K562 (cell line): ENCODE data around the gene BRINP1. TPM values are rescaled to one million over a fixed set of nuclear protein-coding genes. Genes with fewer than 3 reads are reported as not detected.

ENCODE experiments used
- ATAC-seq: fragments of 200-7000 bp; cut with Tn5 transposase; 3 replicates; pipeline ENCODE4 v1.9.1; 2020; ENCODE audit warnings: moderate library complexity
- BruUV-seq: library from RNA; stranded (reverse); fragments of 400-500 nt; replicated peaks from 2 replicates; lab custom pipeline; 2021; lab: Mats Ljungman, UMichigan
- CTCF ChIA-PET: fragments of 300-600 bp; formaldehyde crosslinking; extraction: SDS; loops from one replicate; lab custom pipeline; 2021; ENCODE audit warnings: low intra/inter-chr PET ratio; lab: Yijun Ruan, JAX
- POLR2A ChIA-PET: fragments of 300-600, 350-650 bp; sonication (Branson Sonifier 250); formaldehyde crosslinking; extraction: SDS; loops from one replicate; lab custom pipeline; 2021; ENCODE audit warnings: antibody characterized with exemption, inconsistent platforms; lab: Yijun Ruan, JAX
- DNase-seq, 4 experiments: peaks; one replicate each; pipeline versions ENCODE4 v3.0.0 to v3.0.0-alpha.2; 2011 to 2018; ENCODE audit warnings: low spot score in 3 of 4, mixed read lengths in 3 of 4; ENCODE audit errors: extremely low read depth in 1 of 4
- FAIRE-seq: peaks from 2 replicates; lab custom pipeline; 2011; peaks lifted over from hg19 to GRCh38; lab: Jason Lieb, UNC
- H2AFZ ChIP-seq: 2 replicates; pipeline ENCODE4 v1.6.0; 2011; ENCODE audit warnings: low read depth, low read length, control low read depth, inconsistent platforms
- H3K27ac ChIP-seq: fragments of 200-600 bp; 3 replicates; pipeline ENCODE4 v1.8.0; 2011; ENCODE audit warnings: low read depth, mild to moderate bottlenecking, control low read depth, inconsistent platforms, low read length, moderate library complexity, mixed read lengths; ENCODE audit errors: extremely low read depth
- H3K27me3 ChIP-seq, 2 experiments: fragments of 300-600 bp in 1 of 2; 2 replicates in 1 of 2; 3 replicates in 1 of 2; pipeline versions ENCODE4 v1.6.0 to v1.8.0; 2011; ENCODE audit warnings: inconsistent platforms in 2 of 2, low read length in 2 of 2, mild to moderate bottlenecking in 1 of 2, mixed read lengths in 1 of 2, moderate library complexity in 1 of 2; ENCODE audit not compliant: control insufficient read depth in 2 of 2, insufficient read depth in 2 of 2
- H3K36me3 ChIP-seq: fragments of 300-600 bp; 3 replicates; pipeline ENCODE4 v1.8.0; 2011; ENCODE audit warnings: mild to moderate bottlenecking, low read length, inconsistent platforms; ENCODE audit not compliant: control insufficient read depth, insufficient read depth
- H3K4me1 ChIP-seq, 2 experiments: fragments of 200-600 bp in 1 of 2; replicated peaks in 1 of 2; 2 replicates in 1 of 2; 3 replicates in 1 of 2; pipeline versions ENCODE4 v1.5.1 to v1.8.0; 2011; ENCODE audit warnings: inconsistent platforms in 2 of 2, low read length in 2 of 2, mild to moderate bottlenecking in 1 of 2, mixed read lengths in 1 of 2, moderate library complexity in 1 of 2; ENCODE audit not compliant: control insufficient read depth in 2 of 2, insufficient read depth in 2 of 2
- H3K4me2 ChIP-seq: 2 replicates; pipeline ENCODE4 v1.6.1; 2011; ENCODE audit warnings: low read length, control low read depth, inconsistent platforms, mixed read lengths; ENCODE audit not compliant: insufficient read depth
- H3K4me3 ChIP-seq: fragments of 200-600 bp; sonication (generic), shearing (Covaris generic); 2 replicates; pipeline ENCODE4 v1.5.1; 2016; ENCODE audit warnings: control low read depth, inconsistent platforms
- H3K79me2 ChIP-seq: fragments of 200-600 bp; 3 replicates; pipeline ENCODE4 v1.8.0; 2011; ENCODE audit warnings: low read length, inconsistent platforms; ENCODE audit not compliant: control insufficient read depth, insufficient read depth
- H3K9ac ChIP-seq, 2 experiments: 2 replicates each; pipeline versions ENCODE4 v1.6.0 to v1.6.1; 2011; ENCODE audit warnings: low read depth in 2 of 2, low read length in 2 of 2, control low read depth in 1 of 2, inconsistent platforms in 1 of 2, mild to moderate bottlenecking in 1 of 2, mixed read lengths in 1 of 2; ENCODE audit not compliant: insufficient read depth in 1 of 2
- H3K9me1 ChIP-seq: one replicate; pipeline ENCODE4 v1.6.0; 2011; ENCODE audit warnings: inconsistent platforms, mild to moderate bottlenecking, low read length, moderate library complexity; ENCODE audit not compliant: control insufficient read depth, insufficient read depth
- H3K9me3 ChIP-seq: replicated peaks from 2 replicates; pipeline ENCODE4 v1.5.1; 2011; ENCODE audit warnings: low read depth, low read length, inconsistent platforms; ENCODE audit not compliant: control insufficient read depth, insufficient read depth
- H4K20me1 ChIP-seq: replicated peaks from 2 replicates; pipeline ENCODE4 v1.6.1; 2011; ENCODE audit warnings: low read length, inconsistent platforms, mixed read lengths; ENCODE audit not compliant: control insufficient read depth, insufficient read depth
- CREB1 ChIP-seq, 2 experiments: sonication (generic) in 1 of 2; formaldehyde crosslinking in 1 of 2; IDR thresholded peaks; 2 replicates each; pipeline versions ENCODE4 v1.6.1 to v1.8.0; 2012 to 2022; ENCODE audit warnings: inconsistent platforms in 1 of 2, mild to moderate bottlenecking in 1 of 2, missing genetic modification reagents in 1 of 2, moderate library complexity in 1 of 2
- EP300 ChIP-seq: IDR thresholded peaks from 2 replicates; pipeline ENCODE4 v1.6.1; 2012; ENCODE audit warnings: low read length, improper control_type of control experiment
- MTA2 ChIP-seq: fragments of 450-650 bp; IDR thresholded peaks from 2 replicates; pipeline ENCODE4 v1.6.1; 2016; ENCODE audit warnings: low read depth
- MTA3 ChIP-seq: fragments of 450-650 bp; formaldehyde crosslinking; IDR thresholded peaks from 2 replicates; pipeline ENCODE4 v1.6.1; 2017; ENCODE audit warnings: mild to moderate bottlenecking, borderline replicate concordance
- NCOA1 ChIP-seq: fragments of 450-650 bp; IDR thresholded peaks from 2 replicates; pipeline ENCODE4 v1.6.1; 2016; ENCODE audit warnings: low read depth
- NCOA4 ChIP-seq: fragments of 450-650 bp; IDR thresholded peaks from 2 replicates; pipeline ENCODE4 v1.6.1; 2018; ENCODE audit warnings: mild to moderate bottlenecking; ENCODE audit not compliant: partially characterized antibody
- NCOR1 ChIP-seq: fragments of 450-650 bp; IDR thresholded peaks from 2 replicates; pipeline ENCODE4 v1.6.1; 2016; ENCODE audit warnings: mild to moderate bottlenecking, moderate library complexity
- NUFIP1 ChIP-seq: fragments of 450-650 bp; IDR thresholded peaks from 2 replicates; pipeline ENCODE4 v1.6.1; 2018; ENCODE audit not compliant: partially characterized antibody
- PCBP1 ChIP-seq: fragments of 200-400 bp; formaldehyde crosslinking; IDR thresholded peaks from 2 replicates; pipeline ENCODE4 v1.6.1; 2018; ENCODE audit warnings: mild to moderate bottlenecking, low read depth, low read length; ENCODE audit not compliant: poor library complexity, severe bottlenecking
- PPARD ChIP-seq: fragments of 250-450 bp; sonication (Bioruptor Pico); IDR thresholded peaks from 2 replicates; pipeline ENCODE4 v1.8.0; 2022; ENCODE audit warnings: inconsistent platforms, mild to moderate bottlenecking, moderate library complexity
- PTTG1 ChIP-seq: fragments of 450-650 bp; IDR thresholded peaks from 2 replicates; pipeline ENCODE4 v1.6.1; 2016; ENCODE audit warnings: low read depth, mild to moderate bottlenecking, missing genetic modification characterization, missing compliant biosample characterization
- SNRNP70 ChIP-seq: fragments of 200-400 bp; formaldehyde crosslinking; optimal IDR thresholded peaks from 2 replicates; pipeline ENCODE3; 2017; ENCODE audit warnings: low read depth, low read length
- ZNF121 ChIP-seq: sonication (generic); formaldehyde crosslinking; conservative IDR thresholded peaks from 2 replicates; pipeline ENCODE4 v1.8.0; 2022; ENCODE audit warnings: missing genetic modification reagents
- ZNF316 ChIP-seq: fragments of 450-650 bp; IDR thresholded peaks from 2 replicates; pipeline ENCODE4 v1.6.1; 2016
- WGBS: fragments of 100-300 bp; shearing (Covaris generic); methylation state at CpG from one replicate; pipeline ENCODE4 v1.1.6; 2016; ENCODE audit warnings: low coverage, mixed read lengths; ENCODE audit not compliant: insufficient coverage; ENCODE audit errors: missing lambda C conversion rate; 5-methylcytosine and 5-hydroxymethylcytosine counted together
- in situ Hi-C: fragments of 300-500 bp; cut with MboI; formaldehyde crosslinking; loops from 4 replicates; pipeline ENCODE4 v1.15.0; 2018; ENCODE audit warnings: inconsistent platforms, mixed read lengths
- intact Hi-C: fragments of 100-400 bp; cut with micrococcal nuclease; formaldehyde crosslinking; loops from 2 replicates; pipeline ENCODE4 v1.14.2; 2022
- polyA plus RNA-seq, 8 experiments: library from polyadenylated mRNA; depleted of rRNA in 4 of 8; stranded (reverse) in 5 of 8; unstranded in 3 of 8; fragments of >200 nt; fragmentation: Nextera tagmentation in 2 of 8; fragmentation: Illumina TruSeq in 1 of 8; extraction: Ambion mirVana in 2 of 8; extraction: Trizol in 1 of 8; gene quantifications; 2 replicates each; pipeline versions ENCODE4 v1.2.1 to v1.2.3, GENCODE V29; 2011 to 2014; ENCODE audit warnings: inconsistent platforms in 1 of 8, missing spikeins in 1 of 8
- total RNA-seq, 7 experiments: library from RNA; depleted of rRNA in 6 of 7; stranded (reverse); fragments of >200 nt in 6 of 7; fragmentation: Illumina TruSeq in 2 of 7; extraction: Trizol in 2 of 7; gene quantifications; 2 replicates each; pipeline versions ENCODE4 v1.2.1 to v1.2.3, GENCODE V29; 2011 to 2021; ENCODE audit warnings: low replicate concordance in 1 of 7
- TF ChIP-seq, protein P1 (sequence below), 2 experiments: IDR thresholded peaks in 1 of 2; conservative IDR thresholded peaks in 1 of 2; 2 replicates each; pipeline ENCODE4 v1.6.1; 2016; ENCODE audit warnings: low read depth in 2 of 2, mild to moderate bottlenecking in 1 of 2, missing compliant biosample characterization in 1 of 2, missing genetic modification characterization in 1 of 2, moderate library complexity in 1 of 2
- TF ChIP-seq, protein P2 (sequence below), 2 experiments: IDR thresholded peaks; 2 replicates each; pipeline ENCODE4 v1.6.1; 2011; ENCODE audit warnings: borderline replicate concordance in 1 of 2, control low read depth in 1 of 2, low read depth in 1 of 2, low read length in 1 of 2, mild to moderate bottlenecking in 1 of 2, mixed read lengths in 1 of 2, moderate library complexity in 1 of 2; ENCODE audit not compliant: insufficient read depth in 1 of 2, insufficient read length in 1 of 2, poor library complexity in 1 of 2, severe bottlenecking in 1 of 2; ENCODE audit errors: extremely low read depth in 1 of 2

Gene BRINP1
- total and polyA plus RNA-seq, 9 of the 15 experiments (the other 6 are each of a cell fraction or from before 2014, with no cell fraction given): not detected

DNA sequence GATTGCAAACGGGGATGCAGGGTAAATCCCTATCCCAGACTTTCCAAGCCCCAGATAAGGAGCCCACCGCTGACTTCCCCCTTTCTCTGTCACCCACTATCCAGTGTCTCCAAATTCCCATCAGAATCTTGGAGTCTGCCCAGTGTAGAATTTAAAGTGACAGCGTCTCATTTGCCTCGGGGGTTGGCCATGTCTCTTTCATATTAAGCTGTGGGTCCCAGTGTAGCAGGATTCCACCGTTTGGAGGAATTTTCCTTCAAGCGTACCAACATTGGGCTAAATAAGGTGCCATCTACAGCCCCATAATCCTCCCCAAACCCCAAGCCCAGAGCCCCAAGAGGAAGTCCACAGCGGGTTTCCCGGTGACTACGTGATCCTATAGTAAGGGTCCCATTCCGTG lies 1.1 kb downstream of the BRINP1 start (continued):
- TF ChIP-seq, protein P1, sequence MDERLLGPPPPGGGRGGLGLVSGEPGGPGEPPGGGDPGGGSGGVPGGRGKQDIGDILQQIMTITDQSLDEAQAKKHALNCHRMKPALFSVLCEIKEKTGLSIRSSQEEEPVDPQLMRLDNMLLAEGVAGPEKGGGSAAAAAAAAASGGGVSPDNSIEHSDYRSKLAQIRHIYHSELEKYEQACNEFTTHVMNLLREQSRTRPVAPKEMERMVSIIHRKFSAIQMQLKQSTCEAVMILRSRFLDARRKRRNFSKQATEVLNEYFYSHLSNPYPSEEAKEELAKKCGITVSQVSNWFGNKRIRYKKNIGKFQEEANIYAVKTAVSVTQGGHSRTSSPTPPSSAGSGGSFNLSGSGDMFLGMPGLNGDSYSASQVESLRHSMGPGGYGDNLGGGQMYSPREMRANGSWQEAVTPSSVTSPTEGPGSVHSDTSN (CRISPR knock-in tag; IDR thresholded peaks at IDR 0.05; ENCODE audit: low read depth): no peak
- TF ChIP-seq, protein P1 (tag; conservative IDR thresholded peaks at IDR 0.05; ENCODE audit: low read depth): no peak
- TF ChIP-seq MTA2: no peak
- no peak for TF ChIP-seq CREB1 (IDR thresholded peaks at IDR 0.05)
- TF ChIP-seq CREB1 (CRISPR knock-in tag; IDR thresholded peaks at IDR 0.05): no peak
- TF ChIP-seq NUFIP1: no peak
- TF ChIP-seq EP300: no peak
- TF ChIP-seq NCOA4: no peak
- no peak for TF ChIP-seq ZNF121 (CRISPR knock-in tag)
- no peak for TF ChIP-seq PPARD (CRISPR knock-in tag)
- TF ChIP-seq, all 486 proteins: peak for 0

DNA sequence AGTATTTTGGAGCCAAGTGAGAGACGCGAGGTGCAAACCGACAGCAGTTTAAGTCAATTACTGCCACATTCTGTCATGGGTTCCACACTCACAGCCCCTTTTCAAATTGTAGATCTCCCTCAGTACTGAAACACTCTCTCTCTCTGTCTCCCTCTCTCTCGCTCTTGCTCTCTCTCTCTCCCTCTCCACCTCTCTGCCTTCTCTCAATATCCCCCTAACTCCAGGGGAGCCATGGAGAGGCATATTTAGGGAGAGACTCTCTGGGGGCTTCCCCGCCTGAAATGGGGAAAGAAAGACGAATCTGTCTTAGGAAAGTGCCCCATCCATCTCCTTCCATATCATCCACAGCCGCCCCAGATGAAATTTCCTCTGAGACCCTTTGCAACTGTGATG lies 1.6 kb downstream of the BRINP1 start:
- Histone ChIP-seq H3K4me2 (no peak overlapping the region), H3K9ac (no peak overlapping the region), H3K4me3 (no peak overlapping the region), H3K27ac (no peak overlapping the region), H3K27me3 (no peaks in the 10 kb centered on the region), H2AFZ (no peak overlapping the region), H3K9me3 (no peaks in the 10 kb centered on the region), H3K36me3 (no peaks in the 10 kb centered on the region), H3K4me1 (no peaks in the 10 kb centered on the region), H3K79me2 (no peaks in the 10 kb centered on the region), H3K9me1 (no peaks in the 10 kb centered on the region), H4K20me1 (no peaks in the 10 kb centered on the region)
- DNase-seq: no peak
- intact Hi-C loops (loop anchor here (10.0 kb wide), 1 partner anchor 1723 kb away; no protein-coding TSS in a partner anchor), in situ Hi-C loops (no loop called here)
- 0% methylated on average over 6 of the region's 7 CpGs for WGBS
- CTCF ChIA-PET: no interaction called here
- no peak for FAIRE-seq
- ATAC-seq: no peak
- POLR2A ChIA-PET: no interaction called here
- no TSS peak for BruUV-seq
- TF ChIP-seq NCOA1 (no peak), ZNF316 (no peak), MTA3 (no peak), NCOR1 (no peak), SNRNP70 (no peak), PCBP1 (no peak), PTTG1 (tag) (no peak)
- TF ChIP-seq, protein P2, sequence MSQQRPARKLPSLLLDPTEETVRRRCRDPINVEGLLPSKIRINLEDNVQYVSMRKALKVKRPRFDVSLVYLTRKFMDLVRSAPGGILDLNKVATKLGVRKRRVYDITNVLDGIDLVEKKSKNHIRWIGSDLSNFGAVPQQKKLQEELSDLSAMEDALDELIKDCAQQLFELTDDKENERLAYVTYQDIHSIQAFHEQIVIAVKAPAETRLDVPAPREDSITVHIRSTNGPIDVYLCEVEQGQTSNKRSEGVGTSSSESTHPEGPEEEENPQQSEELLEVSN (IDR thresholded peaks at IDR 0.05; ENCODE audit: borderline replicate concordance in 1 of 2, extremely low read depth in 1 of 2, insufficient read depth in 1 of 2, insufficient read length in 1 of 2, low read depth in 1 of 2, low read length in 1 of 2, poor library complexity in 1 of 2, severe bottlenecking in 1 of 2): no peak
